AG04450 (cell line): Measurements from ENCODE around the gene HOXB6. TPM values are rescaled to one million over a fixed set of nuclear protein-coding genes. Genes with fewer than 3 reads are reported as not detected.

Experiments used
- CTCF ChIA-PET: fragments of 300-600, 350-600 bp; formaldehyde crosslinking; extraction: SDS; loops from one replicate; lab custom pipeline; 2022; ENCODE audit warnings: antibody characterized with exemption, inconsistent platforms; lab: Charles Lee
- POLR2A ChIA-PET: fragments of 350-600 bp; formaldehyde crosslinking; extraction: SDS; loops from one replicate; lab custom pipeline; 2021; ENCODE audit warnings: antibody characterized with exemption, inconsistent platforms; lab: Yijun Ruan, JAX
- DNase-seq: peaks from one replicate; pipeline ENCODE4 v3.0.0-alpha.2; 2011; ENCODE audit warnings: low read depth, low spot score
- H3K27ac ChIP-seq: one replicate; pipeline ENCODE4 v1.5.1; 2012; ENCODE audit warnings: low read depth, low read length, control low read depth
- H3K27me3 ChIP-seq: one replicate; pipeline ENCODE4 v1.6.0; 2012; ENCODE audit warnings: low read length; ENCODE audit not compliant: control insufficient read depth, insufficient read depth
- H3K4me3 ChIP-seq: 2 replicates; pipeline ENCODE4 v1.5.1; 2011; ENCODE audit warnings: mild to moderate bottlenecking, low read depth, low read length, control low read depth
- H3K9me3 ChIP-seq: 2 replicates; pipeline ENCODE4 v1.5.1; 2012; ENCODE audit warnings: low read length; ENCODE audit not compliant: control insufficient read depth, insufficient read depth
- CTCF ChIP-seq: IDR thresholded peaks from 2 replicates; pipeline ENCODE4 v1.5.1; 2011; ENCODE audit warnings: low read depth, low read length, control low read depth, inconsistent platforms
- polyA plus RNA-seq: library from polyadenylated mRNA; depleted of rRNA; stranded (reverse); fragments of >200 nt; gene quantifications from 2 replicates; pipeline ENCODE4 v1.2.3, GENCODE V29; 2011

The HOXB6 gene
- polyA plus RNA-seq, 1 experiment, result 15.4 TPM

- TF ChIP-seq CTCF, result no peak
- no peak for DNase-seq
- ChIA-PET CTCF (interaction anchor here (0.8 to 1.5 kb wide), 4 partner anchors 16 to 216 kb away, joined by 3 to 4 read pairs (median 3); no protein-coding TSS in a partner anchor), POLR2A (interaction anchor here (0.6 to 3.8 kb wide), 5 partner anchors 10 to 167 kb away, joined by 3 to 12 read pairs (median 3); no protein-coding TSS in a partner anchor)
- Histone ChIP-seq H3K4me3 (peak overlapping the region; percentile 48), H3K27me3 (no peaks in the 10 kb centered on the region), H3K9me3 (no peaks in the 10 kb centered on the region; the same call in 1 of the 2 replicates), H3K27ac (peak overlapping the region; percentile 89)
Measured at GRCh38 chr17:48551596-48552465, 53.0 kb downstream of the HOXB6 start.

GRCh38 chr17:48551214-48551555 lies 53.6 kb downstream of the HOXB6 start:
- peak overlapping the region; percentile 89 for H3K27ac ChIP-seq
- TF ChIP-seq CTCF, result no peak

GRCh38 chr17:48550502-48551213 lies 54.1 kb downstream of the HOXB6 start:
- ChIA-PET CTCF (interaction anchor here (0.6 to 1.5 kb wide), 3 partner anchors 17 to 243 kb away, joined by 3 read pairs; no protein-coding TSS in a partner anchor), POLR2A (interaction anchor here (0.7 to 3.8 kb wide), 4 partner anchors 9 to 38 kb away, joined by 3 to 12 read pairs (median 4); no protein-coding TSS in a partner anchor)
- Histone ChIP-seq H3K27ac (peak overlapping the region; percentile 96), H3K9me3 (no peaks in the 10 kb centered on the region; the same call in 1 of the 2 replicates), H3K4me3 (peak overlapping the region; percentile 48), H3K27me3 (no peaks in the 10 kb centered on the region)
- TF ChIP-seq CTCF, result no peak; the same call in 1 of the 2 replicates
- no peak for DNase-seq

More at GRCh38 chr17:48551214-48551555, 53.6 kb downstream of the HOXB6 start:
- Histone ChIP-seq H3K9me3 (no peaks in the 10 kb centered on the region; the same call in 1 of the 2 replicates), H3K4me3 (peak overlapping the region; percentile 48), H3K27me3 (no peaks in the 10 kb centered on the region)
- CTCF ChIA-PET, result interaction anchor here (0.9 to 1.5 kb wide), 2 partner anchors 16 to 200 kb away, joined by 3 read pairs; no protein-coding TSS in a partner anchor
- no peak for DNase-seq
- POLR2A ChIA-PET, result interaction anchor here (0.6 to 3.8 kb wide), 4 partner anchors 10 to 167 kb away, joined by 3 to 12 read pairs (median 6); no protein-coding TSS in a partner anchor

- no peaks in the 10 kb centered on the region; the same call in 1 of the 2 replicates for H3K9me3 ChIP-seq
- no peak for DNase-seq
- TF ChIP-seq CTCF, result peak; percentile 49; the same call in 1 of the 2 replicates
- peak overlapping the region; percentile 48 for H3K4me3 ChIP-seq
- H3K27me3 ChIP-seq, result no peaks in the 10 kb centered on the region
- H3K27ac ChIP-seq, result peak overlapping the region; percentile 96
- CTCF ChIA-PET, result interaction anchor here (0.6 to 1.7 kb wide), 3 partner anchors 43 to 242 kb away, joined by 3 to 9 read pairs (median 5); partner anchors contain the start of gene HOXB5
- POLR2A ChIA-PET, result interaction anchor here (0.7 to 3.8 kb wide), 5 partner anchors 9 to 38 kb away, joined by 3 to 12 read pairs (median 3); no protein-coding TSS in a partner anchor
Measured at GRCh38 chr17:48549914-48550501, 54.8 kb downstream of the HOXB6 start.
